MM.1S (cell line): ENCODE data around the gene MICALL2.

ENCODE experiments used
- DNase-seq: peaks from one replicate; pipeline ENCODE4 v3.0.0-alpha.2; 2015
- H2AFZ ChIP-seq: fragments of 300-600 bp; sonication (generic); 2 replicates; pipeline ENCODE4 v1.6.0; 2016; ENCODE audit warnings: antibody characterized with exemption, low read length
- H3F3A ChIP-seq: fragments of 300-600 bp; sonication (generic); 2 replicates; pipeline ENCODE4 v1.6.1; 2016; ENCODE audit warnings: mild to moderate bottlenecking, antibody characterized with exemption, low read length, moderate library complexity, mixed read lengths; ENCODE audit not compliant: insufficient read depth
- H3K27ac ChIP-seq: fragments of 300-600 bp; sonication (generic); 2 replicates; pipeline ENCODE4 v1.5.1; 2016; ENCODE audit warnings: mild to moderate bottlenecking, low read length
- H3K27me3 ChIP-seq: fragments of 300-600 bp; sonication (generic); replicated peaks from 2 replicates; pipeline ENCODE4 v1.6.0; 2016; ENCODE audit warnings: low read length; ENCODE audit not compliant: insufficient read depth
- H3K36me3 ChIP-seq: fragments of 300-600 bp; sonication (generic); replicated peaks from 2 replicates; pipeline ENCODE4 v1.6.1; 2016; ENCODE audit warnings: mild to moderate bottlenecking, low read length, mixed read lengths; ENCODE audit not compliant: insufficient read depth
- H3K4me1 ChIP-seq: fragments of 300-600 bp; sonication (generic); 2 replicates; pipeline ENCODE4 v1.6.1; 2016; ENCODE audit warnings: low read length, mixed read lengths
- H3K4me2 ChIP-seq: fragments of 300-600 bp; sonication (generic); 2 replicates; pipeline ENCODE4 v1.6.0; 2016; ENCODE audit warnings: low read depth, low read length
- H3K4me3 ChIP-seq: fragments of 300-600 bp; sonication (generic); 2 replicates; pipeline ENCODE4 v1.5.1; 2016; ENCODE audit warnings: low read length, mixed read lengths
- H3K79me2 ChIP-seq: fragments of 300-600 bp; sonication (generic); 2 replicates; pipeline ENCODE4 v1.6.1; 2016; ENCODE audit warnings: mixed run types, low read length, mixed read lengths
- H3K9ac ChIP-seq: fragments of 300-600 bp; sonication (generic); 2 replicates; pipeline ENCODE4 v1.6.1; 2016; ENCODE audit warnings: low read length, mixed read lengths
- H3K9me2 ChIP-seq: fragments of 300-600 bp; sonication (generic); replicated peaks from 2 replicates; pipeline ENCODE4 v1.6.1; 2016; ENCODE audit warnings: mild to moderate bottlenecking, low read length, mixed read lengths; ENCODE audit not compliant: insufficient read depth
- H3K9me3 ChIP-seq: fragments of 300-600 bp; sonication (generic); replicated peaks from 2 replicates; pipeline ENCODE4 v1.6.1; 2016; ENCODE audit warnings: mild to moderate bottlenecking, low read length, mixed read lengths; ENCODE audit not compliant: insufficient read depth
- H4K20me1 ChIP-seq: fragments of 300-600 bp; sonication (generic); 2 replicates; pipeline ENCODE4 v1.6.1; 2016; ENCODE audit warnings: mild to moderate bottlenecking, low read length, moderate library complexity, mixed read lengths; ENCODE audit not compliant: insufficient read depth
- CTCF ChIP-seq: fragments of 300-600 bp; sonication (generic); IDR thresholded peaks from 2 replicates; pipeline ENCODE4 v1.5.1; 2016; ENCODE audit warnings: antibody characterized with exemption, low read length, mixed read lengths
- EZH2 ChIP-seq: fragments of 300-600 bp; sonication (generic); optimal IDR thresholded peaks from 2 replicates; pipeline ENCODE3; 2017; ENCODE audit warnings: low read depth, mild to moderate bottlenecking, antibody characterized with exemption, low read length, mixed read lengths
- EZH2phosphoT487 ChIP-seq: fragments of 300-600 bp; sonication (generic); IDR thresholded peaks from 2 replicates; pipeline ENCODE4 v1.6.1; 2018; ENCODE audit warnings: antibody characterized with exemption, low read length

The MICALL2 gene

GRCh38 chr7:1424041-1424440 is 35.2 kb downstream of the MICALL2 start:
- H3K4me2 ChIP-seq = no peak overlapping the region
- no peaks in the 10 kb centered on the region for H3K4me1 ChIP-seq
- DNase-seq = no peak
- H3K27ac ChIP-seq = no peak overlapping the region
- H3K79me2 ChIP-seq = no peaks in the 10 kb centered on the region
- no peak overlapping the region for H3K4me3 ChIP-seq
- no peak for TF ChIP-seq EZH2
- no peak for TF ChIP-seq EZH2phosphoT487
- TF ChIP-seq CTCF = no peak
- no peaks in the 10 kb centered on the region for H3K9me2 ChIP-seq
- H2AFZ ChIP-seq = no peak overlapping the region
- H3F3A ChIP-seq = no peaks in the 10 kb centered on the region
- H4K20me1 ChIP-seq = no peaks in the 10 kb centered on the region
- H3K9ac ChIP-seq = no peak overlapping the region
- peaks cover 88% of the 10 kb centered on the region for H3K27me3 ChIP-seq
- H3K36me3 ChIP-seq = no peaks in the 10 kb centered on the region
- H3K9me3 ChIP-seq = no peaks in the 10 kb centered on the region

- Histone ChIP-seq H4K20me1 (no peaks in the 10 kb centered on the region), H3K79me2 (no peaks in the 10 kb centered on the region), H3K9ac (no peak overlapping the region), H3K4me3 (no peak overlapping the region), H2AFZ (no peak overlapping the region), H3K36me3 (no peaks in the 10 kb centered on the region), H3K9me2 (no peaks in the 10 kb centered on the region), H3F3A (no peaks in the 10 kb centered on the region), H3K27ac (no peak overlapping the region), H3K9me3 (no peaks in the 10 kb centered on the region), H3K4me2 (no peak overlapping the region), H3K4me1 (peaks cover 1% of the 10 kb centered on the region; the same call in 1 of the 2 replicates), H3K27me3 (peaks cover 83% of the 10 kb centered on the region)
- no peak for DNase-seq
- TF ChIP-seq CTCF (no peak), EZH2 (peak; percentile 54)
Measured at GRCh38 chr7:1423264-1423811, 35.9 kb downstream of the MICALL2 start.

GRCh38 chr7:1422512-1423263 is 36.6 kb downstream of the MICALL2 start:
- no peak; the same call in 1 of the 2 replicates for TF ChIP-seq EZH2phosphoT487
- TF ChIP-seq EZH2 = no peak
- no peak for TF ChIP-seq CTCF
- Histone ChIP-seq H3K27me3 (peaks cover 84% of the 10 kb centered on the region), H3K79me2 (no peaks in the 10 kb centered on the region), H3K9me3 (no peaks in the 10 kb centered on the region), H4K20me1 (no peaks in the 10 kb centered on the region), H3F3A (no peaks in the 10 kb centered on the region), H3K36me3 (no peaks in the 10 kb centered on the region), H3K9ac (no peak overlapping the region), H3K4me2 (no peak overlapping the region), H3K4me3 (no peak overlapping the region), H3K4me1 (peaks cover 4% of the 10 kb centered on the region; the same call in 1 of the 2 replicates), H3K9me2 (no peaks in the 10 kb centered on the region), H3K27ac (no peak overlapping the region), H2AFZ (no peak overlapping the region)
- DNase-seq = no peak
